GM12878 (cell line): ENCODE measurements around the gene PKDREJ. TPM values are rescaled to one million over a fixed set of nuclear protein-coding genes. Genes with fewer than 3 reads are reported as not detected.

ENCODE experiments used
- ATAC-seq: fragments of 200-7000 bp; cut with Tn5 transposase; 3 replicates; pipeline ENCODE4 v1.9.1; 2020; ENCODE audit warnings: mild to moderate bottlenecking, moderate library complexity
- BruUV-seq: library from RNA; stranded (reverse); fragments of 400-500 nt; replicated peaks from 2 replicates; lab custom pipeline; 2021; lab: Mats Ljungman, UMichigan
- CTCF ChIA-PET: fragments of 300-600 bp; sonication (Branson Sonifier 250); formaldehyde crosslinking; extraction: SDS; loops from one replicate; lab custom pipeline; 2021; ENCODE audit warnings: inconsistent platforms; lab: Yijun Ruan, JAX
- POLR2A ChIA-PET: fragments of 350-600 bp; formaldehyde crosslinking; extraction: SDS; loops from one replicate; lab custom pipeline; 2021; ENCODE audit warnings: inconsistent platforms; lab: Charles Lee
- RAD21 ChIA-PET: fragments of 300-600 bp; sonication (Branson Sonifier 250); formaldehyde crosslinking; loops from one replicate; lab custom pipeline; 2023; ENCODE audit warnings: antibody characterized with exemption; ENCODE audit not compliant: unreplicated experiment; lab: Charles Lee
- SMC1A ChIA-PET: fragments of 300-600 bp; sonication (Branson Sonifier 250); formaldehyde crosslinking; loops from one replicate; lab custom pipeline; 2023; ENCODE audit not compliant: unreplicated experiment, uncharacterized antibody; lab: Charles Lee
- DNase-seq: peaks from one replicate; pipeline ENCODE4 v3.0.0-alpha.2; 2011; ENCODE audit warnings: low read depth, low spot score
- FAIRE-seq: peaks from 3 replicates; lab custom pipeline; 2011; peaks lifted over from hg19 to GRCh38; lab: Jason Lieb, UNC
- H2AFZ ChIP-seq: 2 replicates; pipeline ENCODE4 v1.6.0; 2011; ENCODE audit warnings: low read depth, low read length, control low read depth; ENCODE audit not compliant: control insufficient read depth
- H3K27ac ChIP-seq: 2 replicates; pipeline ENCODE4 v1.5.1; 2011; ENCODE audit warnings: control low read depth; ENCODE audit not compliant: control insufficient read depth, insufficient read depth
- H3K27me3 ChIP-seq, 2 experiments: replicated peaks in 1 of 2; 2 replicates each; pipeline versions ENCODE4 v1.6.0 to v1.6.1; 2011; ENCODE audit warnings: low read length in 1 of 2; ENCODE audit not compliant: control insufficient read depth in 2 of 2, insufficient read depth in 2 of 2
- H3K36me3 ChIP-seq, 2 experiments: 2 replicates each; pipeline ENCODE4 v1.5.1; 2011; ENCODE audit warnings: low read length in 1 of 2; ENCODE audit not compliant: control insufficient read depth in 2 of 2, insufficient read depth in 2 of 2
- H3K4me1 ChIP-seq: 2 replicates; pipeline ENCODE4 v1.6.1; 2011; ENCODE audit warnings: mild to moderate bottlenecking, low read length, moderate library complexity, mixed read lengths; ENCODE audit not compliant: control insufficient read depth, insufficient read depth
- H3K4me2 ChIP-seq: 2 replicates; pipeline ENCODE4 v1.6.0; 2011; ENCODE audit warnings: control low read depth; ENCODE audit not compliant: control insufficient read depth, insufficient read depth
- H3K4me3 ChIP-seq: fragments of 200-600 bp; sonication (generic); 2 replicates; pipeline ENCODE4 v1.5.1; 2016
- H3K79me2 ChIP-seq: 2 replicates; pipeline ENCODE4 v1.6.0; 2011; ENCODE audit warnings: low read length; ENCODE audit not compliant: control insufficient read depth, insufficient read depth
- H3K9ac ChIP-seq: 2 replicates; pipeline ENCODE4 v1.8.0; 2011; ENCODE audit warnings: low read length, control low read depth, mixed read lengths; ENCODE audit not compliant: control insufficient read depth, insufficient read depth
- H3K9me3 ChIP-seq: replicated peaks from 3 replicates; pipeline ENCODE4 v1.5.1; 2011; ENCODE audit warnings: mild to moderate bottlenecking, low read length; ENCODE audit not compliant: control insufficient read depth, insufficient read depth
- H4K20me1 ChIP-seq: 2 replicates; pipeline ENCODE4 v1.6.0; 2011; ENCODE audit not compliant: control insufficient read depth, insufficient read depth
- ATF7 ChIP-seq: fragments of 450-650 bp; IDR thresholded peaks from 2 replicates; pipeline ENCODE4 v1.6.1; 2016; ENCODE audit warnings: low read depth, mild to moderate bottlenecking
- BACH1 ChIP-seq: fragments of 450-650 bp; IDR thresholded peaks from 2 replicates; pipeline ENCODE4 v1.6.1; 2017; ENCODE audit warnings: mild to moderate bottlenecking, borderline replicate concordance
- BHLHE40 ChIP-seq, 2 experiments: fragments of 450-650 bp in 1 of 2; IDR thresholded peaks; 2 replicates each; pipeline ENCODE4 v1.6.1; 2011 to 2017; ENCODE audit warnings: low read depth in 2 of 2, borderline replicate concordance in 1 of 2, improper control_type of control experiment in 1 of 2, low read length in 1 of 2, mild to moderate bottlenecking in 1 of 2
- CBX5 ChIP-seq: sonication (generic); IDR thresholded peaks from 2 replicates; pipeline ENCODE4 v1.6.1; 2016; ENCODE audit warnings: low read depth, moderate library complexity, mild to moderate bottlenecking, inconsistent platforms
- FOS ChIP-seq: IDR thresholded peaks from 3 replicates; pipeline ENCODE4 v1.6.1; 2011; ENCODE audit warnings: borderline replicate concordance; ENCODE audit not compliant: insufficient read length; ENCODE audit errors: extremely low read depth
- HDAC6 ChIP-seq: fragments of 200-600 bp; sonication (generic); IDR thresholded peaks from one replicate; pipeline ENCODE4 v1.8.0; 2017; ENCODE audit warnings: antibody characterized with exemption; ENCODE audit not compliant: unreplicated experiment
- KAT2A ChIP-seq: conservative IDR thresholded peaks from 2 replicates; pipeline ENCODE4 v1.6.1; 2011; ENCODE audit warnings: low read depth, low read length; ENCODE audit not compliant: control insufficient read depth
- KLF5 ChIP-seq: fragments of 450-650 bp; IDR thresholded peaks from 2 replicates; pipeline ENCODE4 v1.6.1; 2014; ENCODE audit warnings: mild to moderate bottlenecking; ENCODE audit not compliant: partially characterized antibody
- MXI1 ChIP-seq: fragments of 150-350 bp; IDR thresholded peaks from 2 replicates; pipeline ENCODE4 v1.6.1; 2011; ENCODE audit warnings: low read depth, mild to moderate bottlenecking, inconsistent platforms, low read length, improper control_type of control experiment
- SIX5 ChIP-seq: IDR thresholded peaks from 2 replicates; pipeline ENCODE4 v1.6.1; 2011; ENCODE audit warnings: mild to moderate bottlenecking, low read depth, low read length, moderate library complexity; ENCODE audit not compliant: severe bottlenecking
- SMC3 ChIP-seq: IDR thresholded peaks from 2 replicates; pipeline ENCODE4 v1.6.1; 2011; ENCODE audit warnings: low read length, improper control_type of control experiment, borderline replicate concordance
- YY1 ChIP-seq: IDR thresholded peaks from 2 replicates; pipeline ENCODE4 v1.6.1; 2011; ENCODE audit warnings: low read depth, mild to moderate bottlenecking, low read length
- ZNF207 ChIP-seq: fragments of 450-650 bp; IDR thresholded peaks from 2 replicates; pipeline ENCODE4 v1.6.1; 2014; ENCODE audit warnings: antibody characterized with exemption, mild to moderate bottlenecking, borderline replicate concordance
- WGBS: methylation state at CpG from one replicate; pipeline ENCODE4 v1.1.6; 2016; ENCODE audit warnings: low lambda C conversion rate; ENCODE audit not compliant: insufficient replicate concordance, insufficient coverage; ENCODE audit errors: missing lambda C conversion rate; 5-methylcytosine and 5-hydroxymethylcytosine counted together
- in situ Hi-C: fragments of 300-500 bp; cut with MboI; formaldehyde crosslinking; loops from 9 replicates; pipeline ENCODE4 v1.14.3; 2018; ENCODE audit warnings: mixed read lengths
- intact Hi-C: fragments of 100-400 bp; cut with micrococcal nuclease; formaldehyde crosslinking; loops from one replicate; pipeline ENCODE4 v1.14.2; 2022; ENCODE audit not compliant: unreplicated experiment
- polyA plus RNA-seq, 11 experiments: library from polyadenylated mRNA; depleted of rRNA in 4 of 11; unstranded in 6 of 11; stranded (reverse) in 5 of 11; fragments of >200 nt; fragmentation: Nextera tagmentation in 4 of 11; fragmentation: Illumina TruSeq in 1 of 11; extraction: Ambion mirVana in 4 of 11; extraction: Trizol in 1 of 11; gene quantifications; 1 replicate in 1 of 11; 2 replicates in 10 of 11; pipeline versions ENCODE4 v1.2.1 to v1.2.3, GENCODE V29; 2011 to 2016; ENCODE audit warnings: inconsistent platforms in 2 of 11, missing spikeins in 2 of 11, low read depth in 1 of 11
- total RNA-seq, 4 experiments: library from RNA; depleted of rRNA in 3 of 4; stranded (reverse); fragments of >200 nt in 3 of 4; fragmentation: Illumina TruSeq in 1 of 4; extraction: Trizol in 1 of 4; gene quantifications; 2 replicates each; pipeline versions ENCODE4 v1.2.1 to v1.2.3, GENCODE V29; 2013 to 2021
- TF ChIP-seq, protein P1 (sequence below): fragments of 450-650 bp; conservative IDR thresholded peaks from 2 replicates; pipeline ENCODE4 v1.6.1; 2017; ENCODE audit warnings: mild to moderate bottlenecking, moderate library complexity
- TF ChIP-seq, protein P2 (sequence below): fragments of 450-650 bp; formaldehyde crosslinking; IDR thresholded peaks from 2 replicates; pipeline ENCODE4 v1.4.0; 2020; ENCODE audit warnings: mild to moderate bottlenecking, moderate library complexity

Gene PKDREJ
- total and polyA plus RNA-seq, 10 of the 15 experiments (the other 5 are each of a cell fraction or from before 2014, with no cell fraction given): 0.02 to 0.03 TPM; not detected in 8

DNA sequence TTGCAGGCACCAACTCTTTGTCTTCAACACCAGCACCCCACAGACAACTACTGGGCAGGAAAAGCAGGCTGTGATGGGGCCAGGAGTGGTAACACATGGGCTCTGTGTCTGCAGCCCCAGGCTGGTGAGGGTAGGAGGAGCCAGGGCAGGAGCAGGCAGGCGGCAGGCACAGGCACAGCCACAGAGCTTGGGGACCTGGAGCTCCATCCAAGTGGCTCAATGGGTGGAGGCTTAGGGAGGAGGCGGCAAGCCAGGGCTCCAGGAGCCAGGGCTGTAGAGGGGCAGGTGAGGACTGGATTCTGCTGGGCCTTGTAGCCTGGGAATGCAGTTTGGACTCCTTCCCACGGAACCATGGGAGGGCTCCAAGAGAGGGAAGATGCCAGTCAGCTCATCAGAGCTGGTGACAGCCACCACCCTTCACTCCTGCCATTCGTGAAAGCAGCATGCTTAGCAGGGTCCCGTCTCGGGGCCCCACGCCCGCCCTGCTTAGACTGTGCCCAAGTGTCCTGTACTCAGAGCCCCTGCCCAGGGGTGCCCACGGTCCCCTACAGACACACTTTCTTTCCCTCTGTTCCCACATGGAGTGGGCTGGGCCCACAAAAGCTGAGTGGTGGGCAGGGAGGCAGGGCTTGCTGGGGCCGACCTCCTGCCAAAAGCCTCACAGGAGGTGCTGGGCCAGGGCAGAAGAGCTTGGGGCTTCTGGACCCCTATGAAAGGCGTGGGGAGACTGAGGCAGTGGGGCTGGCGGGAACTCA lies 17.1 kb upstream of the PKDREJ start:
- Histone ChIP-seq H3K4me3 (no peak overlapping the region), H3K27me3 (no peaks in the 10 kb centered on the region), H3K4me2 (no peak overlapping the region), H3K36me3 (peaks cover 12 to 20% of the 10 kb centered on the region in 2 experiments), H4K20me1 (no peaks in the 10 kb centered on the region), H3K79me2 (no peaks in the 10 kb centered on the region), H3K9ac (no peak overlapping the region), H3K4me1 (peaks cover 4% of the 10 kb centered on the region; the same call in 1 of the 2 replicates), H3K27ac (no peak overlapping the region), H3K9me3 (peaks cover 2% of the 10 kb centered on the region; the same call in 2 of the 3 replicates), H2AFZ (no peak overlapping the region)
- CTCF ChIA-PET: interaction anchor here (1.1 kb wide), 2 partner anchors 30 to 274 kb away, joined by 3 read pairs; no protein-coding TSS in a partner anchor
- POLR2A ChIA-PET: interaction anchor here (1.0 to 2.7 kb wide), 5 partner anchors 9 to 26 kb away, joined by 3 to 9 read pairs (median 3); partner anchors contain the start of genes GTSE1 and TTC38
- RAD21 ChIA-PET: interaction anchor here (1.6 to 2.0 kb wide), 2 partner anchors 12 to 30 kb away, joined by 4 to 8 read pairs; partner anchors contain the start of genes CDPF1 and TTC38
- no peak for TF ChIP-seq CBX5
- no peak for TF ChIP-seq ATF7
- no peak for TF ChIP-seq SIX5
- no peak for TF ChIP-seq YY1
- no peak for TF ChIP-seq FOS
- no peak for TF ChIP-seq KLF5
- no peak for TF ChIP-seq BACH1
- TF ChIP-seq HDAC6: no peak
- no peak for TF ChIP-seq SMC3
- TF ChIP-seq, protein P1, sequence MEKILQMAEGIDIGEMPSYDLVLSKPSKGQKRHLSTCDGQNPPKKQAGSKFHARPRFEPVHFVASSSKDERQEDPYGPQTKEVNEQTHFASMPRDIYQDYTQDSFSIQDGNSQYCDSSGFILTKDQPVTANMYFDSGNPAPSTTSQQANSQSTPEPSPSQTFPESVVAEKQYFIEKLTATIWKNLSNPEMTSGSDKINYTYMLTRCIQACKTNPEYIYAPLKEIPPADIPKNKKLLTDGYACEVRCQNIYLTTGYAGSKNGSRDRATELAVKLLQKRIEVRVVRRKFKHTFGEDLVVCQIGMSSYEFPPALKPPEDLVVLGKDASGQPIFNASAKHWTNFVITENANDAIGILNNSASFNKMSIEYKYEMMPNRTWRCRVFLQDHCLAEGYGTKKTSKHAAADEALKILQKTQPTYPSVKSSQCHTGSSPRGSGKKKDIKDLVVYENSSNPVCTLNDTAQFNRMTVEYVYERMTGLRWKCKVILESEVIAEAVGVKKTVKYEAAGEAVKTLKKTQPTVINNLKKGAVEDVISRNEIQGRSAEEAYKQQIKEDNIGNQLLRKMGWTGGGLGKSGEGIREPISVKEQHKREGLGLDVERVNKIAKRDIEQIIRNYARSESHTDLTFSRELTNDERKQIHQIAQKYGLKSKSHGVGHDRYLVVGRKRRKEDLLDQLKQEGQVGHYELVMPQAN: no peak
- TF ChIP-seq, protein P2, sequence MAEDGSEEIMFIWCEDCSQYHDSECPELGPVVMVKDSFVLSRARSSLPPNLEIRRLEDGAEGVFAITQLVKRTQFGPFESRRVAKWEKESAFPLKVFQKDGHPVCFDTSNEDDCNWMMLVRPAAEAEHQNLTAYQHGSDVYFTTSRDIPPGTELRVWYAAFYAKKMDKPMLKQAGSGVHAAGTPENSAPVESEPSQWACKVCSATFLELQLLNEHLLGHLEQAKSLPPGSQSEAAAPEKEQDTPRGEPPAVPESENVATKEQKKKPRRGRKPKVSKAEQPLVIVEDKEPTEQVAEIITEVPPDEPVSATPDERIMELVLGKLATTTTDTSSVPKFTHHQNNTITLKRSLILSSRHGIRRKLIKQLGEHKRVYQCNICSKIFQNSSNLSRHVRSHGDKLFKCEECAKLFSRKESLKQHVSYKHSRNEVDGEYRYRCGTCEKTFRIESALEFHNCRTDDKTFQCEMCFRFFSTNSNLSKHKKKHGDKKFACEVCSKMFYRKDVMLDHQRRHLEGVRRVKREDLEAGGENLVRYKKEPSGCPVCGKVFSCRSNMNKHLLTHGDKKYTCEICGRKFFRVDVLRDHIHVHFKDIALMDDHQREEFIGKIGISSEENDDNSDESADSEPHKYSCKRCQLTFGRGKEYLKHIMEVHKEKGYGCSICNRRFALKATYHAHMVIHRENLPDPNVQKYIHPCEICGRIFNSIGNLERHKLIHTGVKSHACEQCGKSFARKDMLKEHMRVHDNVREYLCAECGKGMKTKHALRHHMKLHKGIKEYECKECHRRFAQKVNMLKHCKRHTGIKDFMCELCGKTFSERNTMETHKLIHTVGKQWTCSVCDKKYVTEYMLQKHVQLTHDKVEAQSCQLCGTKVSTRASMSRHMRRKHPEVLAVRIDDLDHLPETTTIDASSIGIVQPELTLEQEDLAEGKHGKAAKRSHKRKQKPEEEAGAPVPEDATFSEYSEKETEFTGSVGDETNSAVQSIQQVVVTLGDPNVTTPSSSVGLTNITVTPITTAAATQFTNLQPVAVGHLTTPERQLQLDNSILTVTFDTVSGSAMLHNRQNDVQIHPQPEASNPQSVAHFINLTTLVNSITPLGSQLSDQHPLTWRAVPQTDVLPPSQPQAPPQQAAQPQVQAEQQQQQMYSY (CRISPR knock-in tag): no peak
- no peak for TF ChIP-seq ZNF207
- no peak for TF ChIP-seq MXI1
- no peak for TF ChIP-seq KAT2A
- TF ChIP-seq BHLHE40 (IDR thresholded peaks at IDR 0.05; ENCODE audit: borderline replicate concordance in 1 of 2, low read depth in 2 of 2, low read length in 1 of 2): no peak
- WGBS: 90% methylated on average over 12 of the region's 12 CpGs
- intact Hi-C loops (no loop called here), in situ Hi-C loops (no loop called here)
- ATAC-seq: no peak
- SMC1A ChIA-PET: interaction anchor here (0.9 to 1.5 kb wide), 4 partner anchors 10 to 16 kb away, joined by 3 to 7 read pairs (median 4); partner anchors contain the start of genes GTSE1 and TTC38
- DNase-seq: no peak
- no peak for FAIRE-seq
- no TSS peak for BruUV-seq
